ENCODE data around the gene SYT2. TPM values are rescaled to one million over a fixed set of nuclear protein-coding genes. Genes with fewer than 3 reads are reported as not detected.

SYT2 gene
- total RNA-seq, 1 donor from 2014 or later, result 1.1 TPM

- no peak for DNase-seq
Observed at GRCh38 chr1:202673531-202673930, 36.7 kb downstream of the SYT2 start.

- DNase-seq, result no peak
Observed at GRCh38 chr1:202671399-202671798, 38.9 kb downstream of the SYT2 start.

- DNase-seq, result no peak
Observed at GRCh38 chr1:202665417-202665816, 44.8 kb downstream of the SYT2 start.

- no peak for DNase-seq
Observed at GRCh38 chr1:202664083-202664482, 46.2 kb downstream of the SYT2 start.

- no peak for DNase-seq
Observed at GRCh38 chr1:202663131-202663530, 47.1 kb downstream of the SYT2 start.

- DNase-seq, result peak; percentile 34
Observed at GRCh38 chr1:202662081-202662480, 48.2 kb downstream of the SYT2 start.

GRCh38 chr1:202661136-202661845, 49.0 kb downstream of the SYT2 start:
- no peak for DNase-seq

GRCh38 chr1:202659974-202660373, 50.3 kb downstream of the SYT2 start:
- no peak for DNase-seq

- DNase-seq, result no peak
Observed at GRCh38 chr1:202659541-202659940, 50.7 kb downstream of the SYT2 start.

- DNase-seq, result no peak
Observed at GRCh38 chr1:202658769-202659168, 51.5 kb downstream of the SYT2 start.

- no peak for DNase-seq
Observed at GRCh38 chr1:202658251-202658759, 51.9 kb downstream of the SYT2 start.

GRCh38 chr1:202656951-202657646, 53.2 kb downstream of the SYT2 start:
- DNase-seq, result no peak

GRCh38 chr1:202656057-202656456, 54.2 kb downstream of the SYT2 start:
- no peak for DNase-seq

GRCh38 chr1:202654079-202654478, 56.2 kb downstream of the SYT2 start:
- no peak for DNase-seq

- no peak for DNase-seq
Observed at GRCh38 chr1:202649553-202650392, 60.5 kb downstream of the SYT2 start.

GRCh38 chr1:202648605-202649226, 61.5 kb downstream of the SYT2 start:
- DNase-seq, result no peak

- DNase-seq, result no peak
Observed at GRCh38 chr1:202645097-202645476, 65.2 kb downstream of the SYT2 start.

- DNase-seq, result no peak
Observed at GRCh38 chr1:202644219-202645096, 65.8 kb downstream of the SYT2 start.

GRCh38 chr1:202643397-202644218, 66.6 kb downstream of the SYT2 start:
- no peak for DNase-seq

- DNase-seq, result no peak
Observed at GRCh38 chr1:202642619-202643291, 67.5 kb downstream of the SYT2 start.
